ENCODE results near the gene MPDU1. TPM values are rescaled to one million over a fixed set of nuclear protein-coding genes. Genes with fewer than 3 reads are reported as not detected.

Gene MPDU1
- total and polyA plus RNA-seq, 2 of the 13 experiments (the other 11 are each of a cell fraction or from before 2014, with no cell fraction given): 112 to 167 TPM

GRCh38 chr17:7557147-7557764 is 26.4 kb upstream of the MPDU1 start (continued):
- TF ChIP-seq RXRA (CRISPR knock-in tag; IDR thresholded peaks at IDR 0.05) (peak; percentile 30; the same call in 1 of the 2 replicates), MLX (CRISPR knock-in tag; IDR thresholded peaks at IDR 0.05) (peak; percentile 78; the same call in 1 of the 2 replicates), ISL2 (CRISPR knock-in tag; IDR thresholded peaks at IDR 0.05) (peak; percentile 33; the same call in 1 of the 2 replicates), KLF12 (CRISPR knock-in tag; IDR thresholded peaks at IDR 0.05; ENCODE audit: borderline replicate concordance) (peak; percentile 56; the same call in 1 of the 2 replicates), ZSCAN31 (CRISPR knock-in tag; IDR thresholded peaks at IDR 0.05; ENCODE audit: low read depth) (peak; percentile 51; the same call in 1 of the 2 replicates), MAFG (CRISPR knock-in tag; IDR thresholded peaks at IDR 0.05) (no peak), ERF (CRISPR knock-in tag; IDR thresholded peaks at IDR 0.05) (0 out of 2 replicates have a peak, but pooled peaks have one; percentile 28), ZSCAN29 (CRISPR knock-in tag; conservative IDR thresholded peaks at IDR 0.05) (0 out of 2 replicates have a peak, but pooled peaks have one; percentile 4), ZBTB7B (CRISPR knock-in tag; IDR thresholded peaks at IDR 0.05) (peak; percentile 66), STAG1 (CRISPR knock-in tag; IDR thresholded peaks at IDR 0.05) (peak; percentile 10; the same call in 1 of the 2 replicates), SATB2 (CRISPR knock-in tag; IDR thresholded peaks at IDR 0.05) (no peak), ZNF432 (CRISPR knock-in tag; IDR thresholded peaks at IDR 0.05; ENCODE audit: borderline replicate concordance) (no peak), ZNF616 (CRISPR knock-in tag; IDR thresholded peaks at IDR 0.05; ENCODE audit: low read depth) (no peak), ARID5B (CRISPR knock-in tag; IDR thresholded peaks at IDR 0.05) (peak; percentile 47; the same call in 1 of the 2 replicates), TOPORS (CRISPR knock-in tag; IDR thresholded peaks at IDR 0.05) (no peak), JARID2 (CRISPR knock-in tag; IDR thresholded peaks at IDR 0.05; ENCODE audit: insufficient replicate concordance) (no peak), SMAD9 (CRISPR knock-in tag; IDR thresholded peaks at IDR 0.05) (no peak), ZFAT (CRISPR knock-in tag; conservative IDR thresholded peaks at IDR 0.05) (no peak), POLR2AphosphoS2 (IDR thresholded peaks at IDR 0.05; ENCODE audit: low read depth, low read length) (no peak), ZNF777 (CRISPR knock-in tag; IDR thresholded peaks at IDR 0.05) (peak; percentile 93), ZNF546 (CRISPR knock-in tag; conservative IDR thresholded peaks at IDR 0.05) (0 out of 2 replicates have a peak, but pooled peaks have one; percentile 32)
- TF ChIP-seq, protein P1, sequence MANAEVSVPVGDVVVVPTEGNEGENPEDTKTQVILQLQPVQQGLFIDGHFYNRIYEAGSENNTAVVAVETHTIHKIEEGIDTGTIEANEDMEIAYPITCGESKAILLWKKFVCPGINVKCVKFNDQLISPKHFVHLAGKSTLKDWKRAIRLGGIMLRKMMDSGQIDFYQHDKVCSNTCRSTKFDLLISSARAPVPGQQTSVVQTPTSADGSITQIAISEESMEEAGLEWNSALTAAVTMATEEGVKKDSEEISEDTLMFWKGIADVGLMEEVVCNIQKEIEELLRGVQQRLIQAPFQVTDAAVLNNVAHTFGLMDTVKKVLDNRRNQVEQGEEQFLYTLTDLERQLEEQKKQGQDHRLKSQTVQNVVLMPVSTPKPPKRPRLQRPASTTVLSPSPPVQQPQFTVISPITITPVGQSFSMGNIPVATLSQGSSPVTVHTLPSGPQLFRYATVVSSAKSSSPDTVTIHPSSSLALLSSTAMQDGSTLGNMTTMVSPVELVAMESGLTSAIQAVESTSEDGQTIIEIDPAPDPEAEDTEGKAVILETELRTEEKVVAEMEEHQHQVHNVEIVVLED (CRISPR knock-in tag; IDR thresholded peaks at IDR 0.05; ENCODE audit: borderline replicate concordance): no peak
- TF ChIP-seq, protein P2, sequence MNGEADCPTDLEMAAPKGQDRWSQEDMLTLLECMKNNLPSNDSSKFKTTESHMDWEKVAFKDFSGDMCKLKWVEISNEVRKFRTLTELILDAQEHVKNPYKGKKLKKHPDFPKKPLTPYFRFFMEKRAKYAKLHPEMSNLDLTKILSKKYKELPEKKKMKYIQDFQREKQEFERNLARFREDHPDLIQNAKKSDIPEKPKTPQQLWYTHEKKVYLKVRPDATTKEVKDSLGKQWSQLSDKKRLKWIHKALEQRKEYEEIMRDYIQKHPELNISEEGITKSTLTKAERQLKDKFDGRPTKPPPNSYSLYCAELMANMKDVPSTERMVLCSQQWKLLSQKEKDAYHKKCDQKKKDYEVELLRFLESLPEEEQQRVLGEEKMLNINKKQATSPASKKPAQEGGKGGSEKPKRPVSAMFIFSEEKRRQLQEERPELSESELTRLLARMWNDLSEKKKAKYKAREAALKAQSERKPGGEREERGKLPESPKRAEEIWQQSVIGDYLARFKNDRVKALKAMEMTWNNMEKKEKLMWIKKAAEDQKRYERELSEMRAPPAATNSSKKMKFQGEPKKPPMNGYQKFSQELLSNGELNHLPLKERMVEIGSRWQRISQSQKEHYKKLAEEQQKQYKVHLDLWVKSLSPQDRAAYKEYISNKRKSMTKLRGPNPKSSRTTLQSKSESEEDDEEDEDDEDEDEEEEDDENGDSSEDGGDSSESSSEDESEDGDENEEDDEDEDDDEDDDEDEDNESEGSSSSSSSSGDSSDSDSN (CRISPR knock-in tag; IDR thresholded peaks at IDR 0.05): no peak; the same call in 1 of the 2 replicates

All from HepG2 (cell line).